ENCODE data around the gene ERG28. TPM values are rescaled to one million over a fixed set of nuclear protein-coding genes. Genes with fewer than 3 reads are reported as not detected.
A peak's percentile ranks its signal among the peaks of the same experiment; 100 is the strongest.

The ERG28 gene
- total RNA-seq, 1 donor from 2014 or later, result 24.6 TPM

- Mint-ChIP-seq H3K27ac (no peak overlapping the region), H3K4me3 (no peak overlapping the region), H3K36me3 (peaks cover 38% of the 10 kb centered on the region), H3K9me3 (no peaks in the 10 kb centered on the region), H3K27me3 (no peaks in the 10 kb centered on the region), H3K4me1 (ENCODE audit: unreplicated experiment) (no peaks in the 10 kb centered on the region)
- no peak for TF ChIP-seq CTCF (conservative IDR thresholded peaks at IDR 0.05)
- DNase-seq (ENCODE audit: extremely low spot score, unreplicated experiment), result no peak
Measured at GRCh38 chr14:75672605-75673192, 12.0 kb upstream of the ERG28 start.

GRCh38 chr14:75667099-75667765 lies 6.6 kb upstream of the ERG28 start:
- no peaks in the 10 kb centered on the region for H3K9me3 Mint-ChIP-seq
- H3K27ac Mint-ChIP-seq, result no peak overlapping the region
- no peaks in the 10 kb centered on the region for H3K27me3 Mint-ChIP-seq
- H3K4me3 Mint-ChIP-seq, result no peak overlapping the region
- peaks cover 27% of the 10 kb centered on the region for H3K36me3 Mint-ChIP-seq
- no peak for TF ChIP-seq CTCF (conservative IDR thresholded peaks at IDR 0.05)
- H3K4me1 Mint-ChIP-seq (ENCODE audit: unreplicated experiment), result no peaks in the 10 kb centered on the region
- DNase-seq (ENCODE audit: extremely low spot score, unreplicated experiment), result no peak

GRCh38 chr14:75662966-75663365 lies 2.3 kb upstream of the ERG28 start:
- no peaks in the 10 kb centered on the region for H3K27me3 Mint-ChIP-seq
- no peak for TF ChIP-seq CTCF (conservative IDR thresholded peaks at IDR 0.05)
- peak overlapping the region; percentile 75 for H3K4me3 Mint-ChIP-seq
- peak overlapping the region; percentile 67 for H3K27ac Mint-ChIP-seq
- no peak for DNase-seq (ENCODE audit: extremely low spot score, unreplicated experiment)
- H3K9me3 Mint-ChIP-seq, result no peaks in the 10 kb centered on the region
- peaks cover 6% of the 10 kb centered on the region for H3K36me3 Mint-ChIP-seq
- H3K4me1 Mint-ChIP-seq (ENCODE audit: unreplicated experiment), result peaks cover 14% of the 10 kb centered on the region

GRCh38 chr14:75661499-75661814 lies 781 bp upstream of the ERG28 start:
- peak overlapping the region; percentile 100 for H3K4me3 Mint-ChIP-seq
- TF ChIP-seq CTCF (conservative IDR thresholded peaks at IDR 0.05), result no peak
- peak overlapping the region; percentile 95 for H3K27ac Mint-ChIP-seq
- no peak for DNase-seq (ENCODE audit: extremely low spot score, unreplicated experiment)
- no peaks in the 10 kb centered on the region for H3K27me3 Mint-ChIP-seq
- H3K9me3 Mint-ChIP-seq, result no peaks in the 10 kb centered on the region
- H3K4me1 Mint-ChIP-seq (ENCODE audit: unreplicated experiment), result peaks cover 14% of the 10 kb centered on the region
- peaks cover 6% of the 10 kb centered on the region for H3K36me3 Mint-ChIP-seq

GRCh38 chr14:75660238-75660629 lies 442 bp downstream of the ERG28 start:
- no peak for DNase-seq (ENCODE audit: extremely low spot score, unreplicated experiment)
- H3K9me3 Mint-ChIP-seq, result no peaks in the 10 kb centered on the region
- peak overlapping the region; percentile 95 for H3K27ac Mint-ChIP-seq
- H3K36me3 Mint-ChIP-seq, result peaks cover 6% of the 10 kb centered on the region
- H3K27me3 Mint-ChIP-seq, result no peaks in the 10 kb centered on the region
- H3K4me1 Mint-ChIP-seq (ENCODE audit: unreplicated experiment), result peaks cover 14% of the 10 kb centered on the region
- no peak for TF ChIP-seq CTCF (conservative IDR thresholded peaks at IDR 0.05)
- peak overlapping the region; percentile 100 for H3K4me3 Mint-ChIP-seq
